ENCODE measurements around the gene KIAA1217.
"Not testable (repeated sequence)": the region's sequence is repeated elsewhere in the genome, so short reads cannot be mapped to it uniquely, and the experiment has no call there.

Gene KIAA1217

GRCh38 chr10:24469993-24470392 is 261.1 kb downstream of the KIAA1217 start:
- no peaks in the 10 kb centered on the region for H3K27me3 ChIP-seq (ENCODE audit: low read depth)
- peaks cover 2% of the 10 kb centered on the region; the same call in 1 of the 2 replicates for H3K4me1 ChIP-seq
- no peak for DNase-seq (ENCODE audit: low spot score in 2 of 2)
- no peak overlapping the region for H3K4me3 ChIP-seq
- H3K36me3 ChIP-seq (replicated peaks) = no peaks in the 10 kb centered on the region
- H3K9me3 ChIP-seq = no peaks in the 10 kb centered on the region
- in situ Hi-C loops (cut with MboI; ENCODE audit: low sequenced_read_pairs) = no loop called here

DNA sequence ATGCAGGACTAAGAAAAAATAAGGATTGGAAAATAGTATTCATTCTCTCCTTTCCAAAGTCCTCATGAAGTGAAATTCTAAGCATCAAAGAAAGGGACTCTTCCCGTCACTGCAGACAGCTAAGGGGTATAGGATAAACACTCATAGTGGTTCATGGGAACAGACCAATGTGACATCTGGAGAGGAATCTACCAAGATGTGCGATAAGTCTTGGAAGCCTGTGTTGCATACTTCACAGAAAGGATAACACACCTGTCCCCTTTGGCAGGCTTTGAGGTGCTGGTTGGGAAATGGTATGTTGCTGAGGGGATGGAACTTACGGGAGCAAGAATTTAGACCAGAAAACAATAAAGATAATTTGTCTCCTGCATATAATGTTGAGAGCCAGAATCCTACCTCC is 266.7 kb downstream of the KIAA1217 start:
- Histone ChIP-seq H3K4me1 (no peaks in the 10 kb centered on the region), H3K36me3 (replicated peaks) (0 out of 2 replicates have a peak, but pooled peaks cover 2% of the 10 kb centered on the region), H3K4me3 (no peak overlapping the region), H3K9me3 (no peaks in the 10 kb centered on the region), H3K27me3 (ENCODE audit: low read depth) (no peaks in the 10 kb centered on the region)
- no peak for DNase-seq (ENCODE audit: low spot score in 2 of 2)
- in situ Hi-C loops (cut with MboI; ENCODE audit: low sequenced_read_pairs) = no loop called here

DNA sequence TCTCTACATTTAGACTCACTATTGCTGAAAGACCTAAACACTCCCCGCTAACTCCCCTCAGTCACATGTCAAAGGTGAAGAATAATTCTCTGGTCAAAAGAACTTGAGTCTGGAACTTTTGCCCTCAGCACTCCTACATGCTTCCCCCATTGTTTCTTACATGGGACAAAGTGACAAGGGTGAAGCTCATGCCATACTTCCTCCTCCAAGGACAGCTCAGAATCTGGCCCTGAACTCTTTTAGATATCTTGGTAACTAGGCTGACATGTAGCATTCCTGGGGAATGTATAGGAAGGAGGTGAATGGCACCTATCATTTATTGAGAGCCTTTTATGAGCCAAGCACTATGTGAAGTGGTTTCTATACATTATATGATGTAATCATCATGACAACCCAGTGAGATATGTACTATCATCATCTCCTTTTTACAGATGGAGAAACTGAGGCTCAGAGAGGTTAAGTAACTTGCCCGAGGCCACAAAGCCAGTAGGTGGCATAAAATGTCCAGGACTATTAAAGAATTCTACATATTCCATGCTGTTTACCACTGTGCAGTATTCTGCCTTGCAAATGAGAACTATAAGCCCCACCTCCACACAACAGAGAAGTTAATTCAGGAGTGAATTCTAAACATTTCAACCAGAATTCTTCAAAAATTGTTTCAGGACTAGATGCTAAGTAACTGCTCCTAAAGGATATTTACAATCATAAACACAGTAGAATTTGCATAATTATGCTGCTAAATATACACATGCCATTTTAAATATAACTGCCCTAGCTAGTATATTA is 268.2 kb downstream of the KIAA1217 start:
- Histone ChIP-seq H3K4me3 (no peak overlapping the region), H3K36me3 (replicated peaks) (0 out of 2 replicates have a peak, but pooled peaks cover 2% of the 10 kb centered on the region), H3K27me3 (ENCODE audit: low read depth) (no peaks in the 10 kb centered on the region; the same call in 1 of the 2 replicates), H3K4me1 (no peaks in the 10 kb centered on the region), H3K9me3 (no peaks in the 10 kb centered on the region)
- in situ Hi-C loops (cut with MboI; ENCODE audit: low sequenced_read_pairs) = no loop called here
- DNase-seq (ENCODE audit: low spot score in 2 of 2) = no peak

DNA sequence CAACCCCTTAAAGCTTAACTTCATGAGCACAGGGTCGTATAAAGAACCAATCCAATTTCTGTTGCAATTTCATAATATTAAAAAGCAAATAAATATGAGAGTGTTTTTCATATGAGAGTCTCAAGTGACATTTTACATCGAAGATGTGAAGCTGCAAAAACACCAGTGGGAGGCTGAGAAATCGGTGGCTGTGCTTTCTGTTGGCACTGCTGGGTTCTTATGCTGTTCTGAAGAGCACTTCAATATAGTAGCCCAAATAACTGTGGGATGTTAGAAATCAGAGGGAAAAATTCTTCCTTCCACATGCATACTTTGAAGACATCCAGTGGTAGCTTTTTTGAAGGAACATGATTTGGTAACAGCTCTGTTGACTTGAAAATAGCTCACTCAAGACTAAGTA is 269.0 kb downstream of the KIAA1217 start:
- Histone ChIP-seq H3K9me3 (no peaks in the 10 kb centered on the region), H3K4me3 (no peak overlapping the region), H3K4me1 (no peaks in the 10 kb centered on the region), H3K36me3 (replicated peaks) (0 out of 2 replicates have a peak, but pooled peaks cover 2% of the 10 kb centered on the region), H3K27me3 (ENCODE audit: low read depth) (no peaks in the 10 kb centered on the region; the same call in 1 of the 2 replicates)
- no peak for DNase-seq (ENCODE audit: low spot score in 2 of 2)
- in situ Hi-C loops (cut with MboI; ENCODE audit: low sequenced_read_pairs) = no loop called here

- no peak for DNase-seq (ENCODE audit: low spot score in 2 of 2)
- in situ Hi-C loops (cut with MboI; ENCODE audit: low sequenced_read_pairs) = no loop called here
Observed at GRCh38 chr10:24479806-24480205, 270.9 kb downstream of the KIAA1217 start.

GRCh38 chr10:24480447-24480846 is 271.5 kb downstream of the KIAA1217 start:
- DNase-seq (ENCODE audit: low spot score in 2 of 2) = no peak
- Histone ChIP-seq H3K36me3 (replicated peaks) (0 out of 2 replicates have a peak, but pooled peaks cover 2% of the 10 kb centered on the region), H3K9me3 (no peaks in the 10 kb centered on the region), H3K4me3 (no peak overlapping the region), H3K4me1 (no peaks in the 10 kb centered on the region), H3K27me3 (ENCODE audit: low read depth) (no peaks in the 10 kb centered on the region; the same call in 1 of the 2 replicates)
- in situ Hi-C loops (cut with MboI; ENCODE audit: low sequenced_read_pairs) = no loop called here

More at GRCh38 chr10:24479806-24480205, 270.9 kb downstream of the KIAA1217 start:
- Histone ChIP-seq H3K4me1 (no peaks in the 10 kb centered on the region), H3K36me3 (replicated peaks) (0 out of 2 replicates have a peak, but pooled peaks cover 2% of the 10 kb centered on the region), H3K9me3 (no peaks in the 10 kb centered on the region), H3K27me3 (ENCODE audit: low read depth) (no peaks in the 10 kb centered on the region; the same call in 1 of the 2 replicates), H3K4me3 (no peak overlapping the region)

DNA sequence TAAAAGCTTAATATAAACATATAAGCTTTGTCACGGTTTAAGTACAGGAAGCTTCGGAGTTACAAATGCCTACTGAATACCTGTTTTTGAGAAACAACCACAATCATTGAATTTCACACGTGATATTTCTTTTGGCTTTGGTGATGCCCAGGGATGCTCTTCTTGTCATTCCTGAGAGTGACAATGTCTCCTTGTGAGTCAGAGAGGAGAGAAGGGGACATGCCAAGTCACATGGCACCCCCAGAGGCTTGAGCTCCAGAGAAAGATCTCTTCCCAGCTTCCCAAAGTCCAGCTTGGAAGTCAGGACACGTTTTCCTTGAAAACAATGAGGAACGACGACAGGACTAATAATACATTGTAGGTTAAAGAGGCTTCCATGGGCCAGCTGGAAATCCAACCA is 272.3 kb downstream of the KIAA1217 start:
- no peaks in the 10 kb centered on the region for H3K9me3 ChIP-seq
- no peak for DNase-seq (ENCODE audit: low spot score in 2 of 2)
- H3K4me3 ChIP-seq = no peak overlapping the region
- in situ Hi-C loops (cut with MboI; ENCODE audit: low sequenced_read_pairs) = no loop called here
- no peaks in the 10 kb centered on the region for H3K4me1 ChIP-seq
- H3K36me3 ChIP-seq (replicated peaks) = 0 out of 2 replicates have a peak, but pooled peaks cover 2% of the 10 kb centered on the region
- H3K27me3 ChIP-seq (ENCODE audit: low read depth) = no peaks in the 10 kb centered on the region; the same call in 1 of the 2 replicates

GRCh38 chr10:24482713-24483112 is 273.8 kb downstream of the KIAA1217 start:
- H3K36me3 ChIP-seq (replicated peaks); H3K9me3 ChIP-seq; DNase-seq (ENCODE audit: low spot score in 2 of 2); H3K4me1 ChIP-seq; H3K27me3 ChIP-seq (ENCODE audit: low read depth); H3K4me3 ChIP-seq; in situ Hi-C loops (cut with MboI; ENCODE audit: low sequenced_read_pairs): not testable (repeated sequence)

DNA sequence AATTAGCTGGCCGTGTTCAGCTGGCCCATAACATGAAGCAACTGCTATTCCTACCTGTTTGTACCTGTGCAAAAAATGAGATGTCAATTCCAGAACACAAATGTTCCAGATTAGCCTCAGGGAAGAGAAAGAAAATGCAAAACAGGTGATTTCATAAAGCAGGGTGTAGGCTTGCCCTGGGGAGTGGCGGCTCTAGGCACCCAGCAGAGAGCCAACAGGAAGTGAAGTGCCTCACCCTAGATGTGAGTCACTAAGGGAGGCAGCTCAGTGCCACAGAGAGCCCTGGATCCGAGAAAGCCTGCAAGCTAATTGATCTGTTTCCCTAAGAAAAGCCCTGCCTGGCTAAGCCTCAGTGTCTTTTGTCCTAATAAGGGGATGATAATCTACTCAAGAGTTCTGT is 274.8 kb downstream of the KIAA1217 start:
- Histone ChIP-seq H3K4me3 (no peak overlapping the region), H3K36me3 (replicated peaks) (no peaks in the 10 kb centered on the region), H3K9me3 (no peaks in the 10 kb centered on the region), H3K4me1 (no peaks in the 10 kb centered on the region), H3K27me3 (ENCODE audit: low read depth) (no peaks in the 10 kb centered on the region; the same call in 1 of the 2 replicates)
- in situ Hi-C loops (cut with MboI; ENCODE audit: low sequenced_read_pairs) = no loop called here
- DNase-seq (ENCODE audit: low spot score in 2 of 2) = peak; percentile 9 to 27

- Histone ChIP-seq H3K9me3 (no peaks in the 10 kb centered on the region), H3K36me3 (replicated peaks) (no peaks in the 10 kb centered on the region), H3K4me1 (no peaks in the 10 kb centered on the region), H3K4me3 (no peak overlapping the region), H3K27me3 (ENCODE audit: low read depth) (no peaks in the 10 kb centered on the region; the same call in 1 of the 2 replicates)
- in situ Hi-C loops (cut with MboI; ENCODE audit: low sequenced_read_pairs) = no loop called here
- no peak for DNase-seq (ENCODE audit: low spot score in 2 of 2)
Observed at GRCh38 chr10:24484771-24485170, 275.8 kb downstream of the KIAA1217 start.

GRCh38 chr10:24485304-24485703 is 276.4 kb downstream of the KIAA1217 start:
- Histone ChIP-seq H3K9me3 (no peaks in the 10 kb centered on the region), H3K27me3 (ENCODE audit: low read depth) (no peaks in the 10 kb centered on the region; the same call in 1 of the 2 replicates), H3K36me3 (replicated peaks) (no peaks in the 10 kb centered on the region), H3K4me3 (no peak overlapping the region), H3K4me1 (no peaks in the 10 kb centered on the region)
- in situ Hi-C loops (cut with MboI; ENCODE audit: low sequenced_read_pairs) = no loop called here
- DNase-seq (ENCODE audit: low spot score in 2 of 2) = no peak

- H3K4me1 ChIP-seq = peaks cover 8% of the 10 kb centered on the region
- H3K9me3 ChIP-seq = no peaks in the 10 kb centered on the region
- in situ Hi-C loops (cut with MboI; ENCODE audit: low sequenced_read_pairs) = no loop called here
- no peaks in the 10 kb centered on the region for H3K27me3 ChIP-seq (ENCODE audit: low read depth)
- no peak overlapping the region for H3K4me3 ChIP-seq
- no peak for DNase-seq (ENCODE audit: low spot score in 2 of 2)
- no peaks in the 10 kb centered on the region for H3K36me3 ChIP-seq (replicated peaks)
Observed at GRCh38 chr10:24488631-24489030, 279.7 kb downstream of the KIAA1217 start.

DNA sequence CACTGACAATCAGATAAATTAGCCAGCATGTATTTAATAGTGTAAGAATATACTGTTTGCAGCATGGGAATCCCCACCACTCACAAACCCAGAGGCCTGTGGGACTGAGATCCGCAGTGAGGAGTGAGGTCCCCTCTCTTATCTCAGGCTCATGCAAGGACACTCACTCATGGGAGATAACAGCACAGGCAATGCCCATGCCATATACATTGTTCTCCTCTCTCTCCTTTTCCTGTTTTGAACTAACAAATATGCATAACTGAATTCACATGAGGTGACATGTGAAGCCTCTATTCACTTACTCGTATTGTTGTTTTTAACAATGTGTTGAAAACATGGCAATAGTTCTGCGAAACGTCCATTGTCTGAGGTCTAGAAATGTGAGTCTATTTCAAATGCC is 284.2 kb downstream of the KIAA1217 start:
- Histone ChIP-seq H3K27me3 (ENCODE audit: low read depth) (no peaks in the 10 kb centered on the region), H3K36me3 (replicated peaks) (no peaks in the 10 kb centered on the region), H3K4me1 (peaks cover 8% of the 10 kb centered on the region), H3K4me3 (no peak overlapping the region), H3K9me3 (no peaks in the 10 kb centered on the region)
- in situ Hi-C loops (cut with MboI; ENCODE audit: low sequenced_read_pairs) = no loop called here
- peak in 1 of 2 experiments; percentile 23 for DNase-seq (ENCODE audit: low spot score in 2 of 2)

DNA sequence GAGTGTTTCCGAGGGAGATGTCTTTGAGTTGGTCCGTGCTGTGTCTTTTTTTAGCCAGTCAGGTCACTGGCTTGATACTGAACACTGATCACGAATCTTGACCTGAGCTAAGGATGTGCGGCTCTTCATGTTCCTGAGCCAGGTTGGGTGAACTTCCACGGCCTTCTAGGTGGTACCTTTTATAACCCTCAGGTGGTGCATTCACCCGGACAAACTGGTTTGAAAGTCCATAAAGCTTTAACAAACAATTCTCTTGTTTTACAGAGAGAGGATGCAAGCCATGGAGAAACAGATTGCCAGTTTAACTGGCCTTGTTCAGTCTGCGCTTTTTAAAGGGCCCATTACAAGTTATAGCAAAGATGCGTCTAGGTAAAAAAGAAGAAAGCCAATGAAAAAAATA is 285.3 kb downstream of the KIAA1217 start:
- Histone ChIP-seq H3K9me3 (no peaks in the 10 kb centered on the region), H3K27me3 (ENCODE audit: low read depth) (no peaks in the 10 kb centered on the region), H3K4me3 (no peak overlapping the region), H3K4me1 (peaks cover 8% of the 10 kb centered on the region), H3K36me3 (replicated peaks) (no peaks in the 10 kb centered on the region)
- DNase-seq (ENCODE audit: low spot score in 2 of 2) = no peak
- in situ Hi-C loops (cut with MboI; ENCODE audit: low sequenced_read_pairs) = no loop called here

Data from HAP-1 (cell line).